ENCODE measurements around the gene DOCK3. TPM values are rescaled to one million over a fixed set of nuclear protein-coding genes. Genes with fewer than 3 reads are reported as not detected.
"Not testable (repeated sequence)": the region's sequence is repeated elsewhere in the genome, so short reads cannot be mapped to it uniquely, and the experiment has no call there.

Gene DOCK3
- total RNA-seq, 1 experiment from 2014 or later, result 0.04 TPM

- Histone ChIP-seq H3K9me3 (ENCODE audit: low read length) (no peaks in the 10 kb centered on the region), H2AFZ (ENCODE audit: low read length) (no peak overlapping the region), H3K9ac (ENCODE audit: low read length) (no peak overlapping the region), H3K9me2 (replicated peaks; ENCODE audit: insufficient read depth, low read length) (no peaks in the 10 kb centered on the region), H3K27ac (ENCODE audit: low read length) (no peak overlapping the region), H3K4me1 (ENCODE audit: low read length) (no peaks in the 10 kb centered on the region), H4K20me1 (ENCODE audit: insufficient read depth, low read depth, low read length) (no peaks in the 10 kb centered on the region), H3K36me3 (ENCODE audit: insufficient read depth, low read length) (no peaks in the 10 kb centered on the region), H3K4me2 (ENCODE audit: low read depth, low read length, poor library complexity, severe bottlenecking) (no peak overlapping the region), H3K4me3 (ENCODE audit: low read length) (no peak overlapping the region), H3K27me3 (ENCODE audit: low read length) (peaks cover 3% of the 10 kb centered on the region; the same call in 1 of the 2 replicates), H3K79me2 (ENCODE audit: low read length) (no peaks in the 10 kb centered on the region)
- DNase-seq, result no peak
Measured at GRCh38 chr3:51063053-51063452, 388.3 kb downstream of the DOCK3 start.

GRCh38 chr3:51075221-51075775 lies 400.6 kb downstream of the DOCK3 start:
- Histone ChIP-seq H3K79me2 (ENCODE audit: low read length) (no peaks in the 10 kb centered on the region), H4K20me1 (ENCODE audit: insufficient read depth, low read depth, low read length) (no peaks in the 10 kb centered on the region), H2AFZ (ENCODE audit: low read length) (no peak overlapping the region), H3K4me3 (ENCODE audit: low read length) (no peak overlapping the region), H3K36me3 (ENCODE audit: insufficient read depth, low read length) (no peaks in the 10 kb centered on the region), H3K4me1 (ENCODE audit: low read length) (no peaks in the 10 kb centered on the region), H3K9me2 (replicated peaks; ENCODE audit: insufficient read depth, low read length) (no peaks in the 10 kb centered on the region), H3K27me3 (ENCODE audit: low read length) (no peaks in the 10 kb centered on the region), H3K9me3 (ENCODE audit: low read length) (no peaks in the 10 kb centered on the region), H3K9ac (ENCODE audit: low read length) (no peak overlapping the region), H3K4me2 (ENCODE audit: low read depth, low read length, poor library complexity, severe bottlenecking) (no peak overlapping the region), H3K27ac (ENCODE audit: low read length) (no peak overlapping the region)
- DNase-seq, result no peak

- H3K36me3 ChIP-seq (ENCODE audit: insufficient read depth, low read length), result no peaks in the 10 kb centered on the region
- no peak overlapping the region for H3K9ac ChIP-seq (ENCODE audit: low read length)
- no peaks in the 10 kb centered on the region for H3K4me1 ChIP-seq (ENCODE audit: low read length)
- no peak for DNase-seq
- no peaks in the 10 kb centered on the region for H3K79me2 ChIP-seq (ENCODE audit: low read length)
- no peaks in the 10 kb centered on the region for H4K20me1 ChIP-seq (ENCODE audit: insufficient read depth, low read depth, low read length)
- H3K4me2 ChIP-seq (ENCODE audit: low read depth, low read length, poor library complexity, severe bottlenecking), result no peak overlapping the region
- H2AFZ ChIP-seq (ENCODE audit: low read length), result no peak overlapping the region
- H3K4me3 ChIP-seq (ENCODE audit: low read length), result no peak overlapping the region
- H3K27me3 ChIP-seq (ENCODE audit: low read length), result no peaks in the 10 kb centered on the region
- H3K27ac ChIP-seq (ENCODE audit: low read length), result no peak overlapping the region
- H3K9me2 ChIP-seq (replicated peaks; ENCODE audit: insufficient read depth, low read length), result no peaks in the 10 kb centered on the region
- no peaks in the 10 kb centered on the region; the same call in 1 of the 2 replicates for H3K9me3 ChIP-seq (ENCODE audit: low read length)
Measured at GRCh38 chr3:51082363-51082762, 407.6 kb downstream of the DOCK3 start.

GRCh38 chr3:51083490-51083889 lies 408.8 kb downstream of the DOCK3 start:
- Histone ChIP-seq H3K9me2 (replicated peaks; ENCODE audit: insufficient read depth, low read length) (no peaks in the 10 kb centered on the region), H3K4me2 (ENCODE audit: low read depth, low read length, poor library complexity, severe bottlenecking) (no peak overlapping the region), H3K9me3 (ENCODE audit: low read length) (no peaks in the 10 kb centered on the region; the same call in 1 of the 2 replicates), H3K36me3 (ENCODE audit: insufficient read depth, low read length) (no peaks in the 10 kb centered on the region), H2AFZ (ENCODE audit: low read length) (no peak overlapping the region), H3K27ac (ENCODE audit: low read length) (no peak overlapping the region), H3K9ac (ENCODE audit: low read length) (no peak overlapping the region), H3K27me3 (ENCODE audit: low read length) (no peaks in the 10 kb centered on the region), H3K79me2 (ENCODE audit: low read length) (no peaks in the 10 kb centered on the region), H3K4me1 (ENCODE audit: low read length) (no peaks in the 10 kb centered on the region), H3K4me3 (ENCODE audit: low read length) (no peak overlapping the region), H4K20me1 (ENCODE audit: insufficient read depth, low read depth, low read length) (no peaks in the 10 kb centered on the region)
- no peak for DNase-seq

- not testable (repeated sequence) for H3K79me2 ChIP-seq (ENCODE audit: low read length); H3K4me1 ChIP-seq (ENCODE audit: low read length); H3K4me3 ChIP-seq (ENCODE audit: low read length); H3K27me3 ChIP-seq (ENCODE audit: low read length); H4K20me1 ChIP-seq (ENCODE audit: insufficient read depth, low read depth, low read length); H2AFZ ChIP-seq (ENCODE audit: low read length); H3K27ac ChIP-seq (ENCODE audit: low read length); H3K9me2 ChIP-seq (replicated peaks; ENCODE audit: insufficient read depth, low read length); H3K36me3 ChIP-seq (ENCODE audit: insufficient read depth, low read length); DNase-seq; H3K9me3 ChIP-seq (ENCODE audit: low read length); H3K9ac ChIP-seq (ENCODE audit: low read length); H3K4me2 ChIP-seq (ENCODE audit: low read depth, low read length, poor library complexity, severe bottlenecking)
Measured at GRCh38 chr3:51092141-51092540, 417.4 kb downstream of the DOCK3 start.

- not testable (repeated sequence) for H3K36me3 ChIP-seq (ENCODE audit: insufficient read depth, low read length); DNase-seq; H3K27me3 ChIP-seq (ENCODE audit: low read length); H4K20me1 ChIP-seq (ENCODE audit: insufficient read depth, low read depth, low read length); H3K9me3 ChIP-seq (ENCODE audit: low read length); H3K4me3 ChIP-seq (ENCODE audit: low read length); H3K4me1 ChIP-seq (ENCODE audit: low read length); H3K4me2 ChIP-seq (ENCODE audit: low read depth, low read length, poor library complexity, severe bottlenecking); H3K9me2 ChIP-seq (replicated peaks; ENCODE audit: insufficient read depth, low read length); H3K9ac ChIP-seq (ENCODE audit: low read length); H3K79me2 ChIP-seq (ENCODE audit: low read length); H3K27ac ChIP-seq (ENCODE audit: low read length); H2AFZ ChIP-seq (ENCODE audit: low read length)
Measured at GRCh38 chr3:51094838-51095237, 420.1 kb downstream of the DOCK3 start.

- H3K27ac ChIP-seq (ENCODE audit: low read length), result no peak overlapping the region
- H3K9me2 ChIP-seq (replicated peaks; ENCODE audit: insufficient read depth, low read length), result no peaks in the 10 kb centered on the region
- H3K36me3 ChIP-seq (ENCODE audit: insufficient read depth, low read length), result no peaks in the 10 kb centered on the region
- no peak overlapping the region for H2AFZ ChIP-seq (ENCODE audit: low read length)
- no peaks in the 10 kb centered on the region for H3K9me3 ChIP-seq (ENCODE audit: low read length)
- H3K4me3 ChIP-seq (ENCODE audit: low read length), result no peak overlapping the region
- no peak overlapping the region for H3K9ac ChIP-seq (ENCODE audit: low read length)
- DNase-seq, result peak; percentile 74
- H3K79me2 ChIP-seq (ENCODE audit: low read length), result no peaks in the 10 kb centered on the region
- no peaks in the 10 kb centered on the region for H4K20me1 ChIP-seq (ENCODE audit: insufficient read depth, low read depth, low read length)
- H3K27me3 ChIP-seq (ENCODE audit: low read length), result no peaks in the 10 kb centered on the region
- H3K4me1 ChIP-seq (ENCODE audit: low read length), result no peaks in the 10 kb centered on the region
- H3K4me2 ChIP-seq (ENCODE audit: low read depth, low read length, poor library complexity, severe bottlenecking), result no peak overlapping the region
Measured at GRCh38 chr3:51099794-51100535, 425.2 kb downstream of the DOCK3 start.

- Histone ChIP-seq H2AFZ (ENCODE audit: low read length) (no peak overlapping the region), H3K4me2 (ENCODE audit: low read depth, low read length, poor library complexity, severe bottlenecking) (no peak overlapping the region), H3K27me3 (ENCODE audit: low read length) (no peaks in the 10 kb centered on the region), H3K9ac (ENCODE audit: low read length) (no peak overlapping the region), H3K79me2 (ENCODE audit: low read length) (no peaks in the 10 kb centered on the region), H4K20me1 (ENCODE audit: insufficient read depth, low read depth, low read length) (no peaks in the 10 kb centered on the region), H3K9me2 (replicated peaks; ENCODE audit: insufficient read depth, low read length) (no peaks in the 10 kb centered on the region), H3K4me1 (ENCODE audit: low read length) (no peaks in the 10 kb centered on the region), H3K36me3 (ENCODE audit: insufficient read depth, low read length) (no peaks in the 10 kb centered on the region), H3K27ac (ENCODE audit: low read length) (no peak overlapping the region), H3K4me3 (ENCODE audit: low read length) (no peak overlapping the region), H3K9me3 (ENCODE audit: low read length) (no peaks in the 10 kb centered on the region)
- no peak for DNase-seq
Measured at GRCh38 chr3:51100536-51100851, 425.8 kb downstream of the DOCK3 start.
